ENCODE data around the gene HIVEP3.

- TF ChIP-seq, protein P1, sequence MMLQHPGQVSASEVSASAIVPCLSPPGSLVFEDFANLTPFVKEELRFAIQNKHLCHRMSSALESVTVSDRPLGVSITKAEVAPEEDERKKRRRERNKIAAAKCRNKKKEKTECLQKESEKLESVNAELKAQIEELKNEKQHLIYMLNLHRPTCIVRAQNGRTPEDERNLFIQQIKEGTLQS (CRISPR knock-in tag; conservative IDR thresholded peaks at IDR 0.05): no peak
- TF ChIP-seq ARID4B (CRISPR knock-in tag; IDR thresholded peaks at IDR 0.05; ENCODE audit: borderline replicate concordance) (no peak), ETV6 (CRISPR knock-in tag; IDR thresholded peaks at IDR 0.05) (no peak), CREM (CRISPR knock-in tag; IDR thresholded peaks at IDR 0.05) (no peak), CREB1 (CRISPR knock-in tag; IDR thresholded peaks at IDR 0.05) (no peak), ZNF263 (CRISPR knock-in tag; IDR thresholded peaks at IDR 0.05; ENCODE audit: low read depth) (no peak), NR2C2 (CRISPR knock-in tag; IDR thresholded peaks at IDR 0.05) (no peak), JUN (CRISPR knock-in tag; IDR thresholded peaks at IDR 0.05) (no peak), SP1 (CRISPR knock-in tag; conservative IDR thresholded peaks at IDR 0.05) (no peak), GRHL2 (CRISPR knock-in tag; IDR thresholded peaks at IDR 0.05; ENCODE audit: insufficient replicate concordance, severe bottlenecking) (no peak), ELF4 (CRISPR knock-in tag; IDR thresholded peaks at IDR 0.05; ENCODE audit: low read depth) (no peak)
- TF ChIP-seq, protein P2, sequence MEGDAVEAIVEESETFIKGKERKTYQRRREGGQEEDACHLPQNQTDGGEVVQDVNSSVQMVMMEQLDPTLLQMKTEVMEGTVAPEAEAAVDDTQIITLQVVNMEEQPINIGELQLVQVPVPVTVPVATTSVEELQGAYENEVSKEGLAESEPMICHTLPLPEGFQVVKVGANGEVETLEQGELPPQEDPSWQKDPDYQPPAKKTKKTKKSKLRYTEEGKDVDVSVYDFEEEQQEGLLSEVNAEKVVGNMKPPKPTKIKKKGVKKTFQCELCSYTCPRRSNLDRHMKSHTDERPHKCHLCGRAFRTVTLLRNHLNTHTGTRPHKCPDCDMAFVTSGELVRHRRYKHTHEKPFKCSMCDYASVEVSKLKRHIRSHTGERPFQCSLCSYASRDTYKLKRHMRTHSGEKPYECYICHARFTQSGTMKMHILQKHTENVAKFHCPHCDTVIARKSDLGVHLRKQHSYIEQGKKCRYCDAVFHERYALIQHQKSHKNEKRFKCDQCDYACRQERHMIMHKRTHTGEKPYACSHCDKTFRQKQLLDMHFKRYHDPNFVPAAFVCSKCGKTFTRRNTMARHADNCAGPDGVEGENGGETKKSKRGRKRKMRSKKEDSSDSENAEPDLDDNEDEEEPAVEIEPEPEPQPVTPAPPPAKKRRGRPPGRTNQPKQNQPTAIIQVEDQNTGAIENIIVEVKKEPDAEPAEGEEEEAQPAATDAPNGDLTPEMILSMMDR (IDR thresholded peaks at IDR 0.05): no peak
- TF ChIP-seq, protein P3, sequence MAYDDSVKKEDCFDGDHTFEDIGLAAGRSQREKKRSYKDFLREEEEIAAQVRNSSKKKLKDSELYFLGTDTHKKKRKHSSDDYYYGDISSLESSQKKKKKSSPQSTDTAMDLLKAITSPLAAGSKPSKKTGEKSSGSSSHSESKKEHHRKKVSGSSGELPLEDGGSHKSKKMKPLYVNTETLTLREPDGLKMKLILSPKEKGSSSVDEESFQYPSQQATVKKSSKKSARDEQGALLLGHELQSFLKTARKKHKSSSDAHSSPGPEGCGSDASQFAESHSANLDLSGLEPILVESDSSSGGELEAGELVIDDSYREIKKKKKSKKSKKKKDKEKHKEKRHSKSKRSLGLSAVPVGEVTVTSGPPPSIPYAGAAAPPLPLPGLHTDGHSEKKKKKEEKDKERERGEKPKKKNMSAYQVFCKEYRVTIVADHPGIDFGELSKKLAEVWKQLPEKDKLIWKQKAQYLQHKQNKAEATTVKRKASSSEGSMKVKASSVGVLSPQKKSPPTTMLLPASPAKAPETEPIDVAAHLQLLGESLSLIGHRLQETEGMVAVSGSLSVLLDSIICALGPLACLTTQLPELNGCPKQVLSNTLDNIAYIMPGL (CRISPR knock-in tag; IDR thresholded peaks at IDR 0.05): no peak
- TF ChIP-seq, protein P4, sequence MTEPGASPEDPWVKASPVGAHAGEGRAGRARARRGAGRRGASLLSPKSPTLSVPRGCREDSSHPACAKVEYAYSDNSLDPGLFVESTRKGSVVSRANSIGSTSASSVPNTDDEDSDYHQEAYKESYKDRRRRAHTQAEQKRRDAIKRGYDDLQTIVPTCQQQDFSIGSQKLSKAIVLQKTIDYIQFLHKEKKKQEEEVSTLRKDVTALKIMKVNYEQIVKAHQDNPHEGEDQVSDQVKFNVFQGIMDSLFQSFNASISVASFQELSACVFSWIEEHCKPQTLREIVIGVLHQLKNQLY (CRISPR knock-in tag; IDR thresholded peaks at IDR 0.05): no peak
These were observed 208.8 kb downstream of the HIVEP3 start for GRCh38 chr1:41709873-41710272.

Measured in WTC11 (cell line).